ENCODE data around the gene DYNLT1. TPM values are rescaled to one million over a fixed set of nuclear protein-coding genes. Genes with fewer than 3 reads are reported as not detected.

The DYNLT1 gene
- polyA plus RNA-seq, 2 of the 4 experiments (the other 2 are of a cell fraction): 130 to 174 TPM

DNA sequence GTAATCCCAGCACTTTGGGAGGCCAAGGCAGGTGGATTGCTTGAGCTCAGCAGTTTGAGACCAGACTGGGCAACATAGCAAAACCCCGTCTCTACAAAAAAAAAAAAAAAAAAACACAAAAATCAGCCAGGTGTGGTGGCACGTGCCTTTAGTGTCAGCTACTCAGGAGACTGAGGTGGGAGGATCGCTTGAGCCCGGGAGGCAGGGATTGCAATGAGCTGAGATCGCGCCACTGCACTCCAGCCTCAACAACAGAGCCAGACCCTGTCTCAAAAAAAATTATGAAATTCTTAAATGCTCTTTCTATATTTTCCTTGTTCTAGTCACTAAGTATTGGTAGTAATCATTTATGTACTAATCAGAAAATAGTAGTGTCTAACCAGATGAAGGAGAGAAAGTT lies 35.9 kb upstream of the DYNLT1 start (continued):
- TF ChIP-seq, protein P1, sequence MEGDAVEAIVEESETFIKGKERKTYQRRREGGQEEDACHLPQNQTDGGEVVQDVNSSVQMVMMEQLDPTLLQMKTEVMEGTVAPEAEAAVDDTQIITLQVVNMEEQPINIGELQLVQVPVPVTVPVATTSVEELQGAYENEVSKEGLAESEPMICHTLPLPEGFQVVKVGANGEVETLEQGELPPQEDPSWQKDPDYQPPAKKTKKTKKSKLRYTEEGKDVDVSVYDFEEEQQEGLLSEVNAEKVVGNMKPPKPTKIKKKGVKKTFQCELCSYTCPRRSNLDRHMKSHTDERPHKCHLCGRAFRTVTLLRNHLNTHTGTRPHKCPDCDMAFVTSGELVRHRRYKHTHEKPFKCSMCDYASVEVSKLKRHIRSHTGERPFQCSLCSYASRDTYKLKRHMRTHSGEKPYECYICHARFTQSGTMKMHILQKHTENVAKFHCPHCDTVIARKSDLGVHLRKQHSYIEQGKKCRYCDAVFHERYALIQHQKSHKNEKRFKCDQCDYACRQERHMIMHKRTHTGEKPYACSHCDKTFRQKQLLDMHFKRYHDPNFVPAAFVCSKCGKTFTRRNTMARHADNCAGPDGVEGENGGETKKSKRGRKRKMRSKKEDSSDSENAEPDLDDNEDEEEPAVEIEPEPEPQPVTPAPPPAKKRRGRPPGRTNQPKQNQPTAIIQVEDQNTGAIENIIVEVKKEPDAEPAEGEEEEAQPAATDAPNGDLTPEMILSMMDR (IDR thresholded peaks at IDR 0.05): no peak
- no peak for TF ChIP-seq NFE2L2 (conservative IDR thresholded peaks at IDR 0.05; ENCODE audit: low read length)
- no peak for TF ChIP-seq NR3C1 (IDR thresholded peaks at IDR 0.05)
- no peak for TF ChIP-seq CEBPB (IDR thresholded peaks at IDR 0.05)
- TF ChIP-seq SREBF2 (IDR thresholded peaks at IDR 0.05): no peak
- TF ChIP-seq, protein P2, sequence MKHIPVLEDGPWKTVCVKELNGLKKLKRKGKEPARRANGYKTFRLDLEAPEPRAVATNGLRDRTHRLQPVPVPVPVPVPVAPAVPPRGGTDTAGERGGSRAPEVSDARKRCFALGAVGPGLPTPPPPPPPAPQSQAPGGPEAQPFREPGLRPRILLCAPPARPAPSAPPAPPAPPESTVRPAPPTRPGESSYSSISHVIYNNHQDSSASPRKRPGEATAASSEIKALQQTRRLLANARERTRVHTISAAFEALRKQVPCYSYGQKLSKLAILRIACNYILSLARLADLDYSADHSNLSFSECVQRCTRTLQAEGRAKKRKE (CRISPR knock-in tag; IDR thresholded peaks at IDR 0.05; ENCODE audit: low read depth): no peak
- TF ChIP-seq GATA3 (IDR thresholded peaks at IDR 0.05; ENCODE audit: borderline replicate concordance): no peak
- TF ChIP-seq EHMT2 (IDR thresholded peaks at IDR 0.05; ENCODE audit: low read depth): no peak

DNA sequence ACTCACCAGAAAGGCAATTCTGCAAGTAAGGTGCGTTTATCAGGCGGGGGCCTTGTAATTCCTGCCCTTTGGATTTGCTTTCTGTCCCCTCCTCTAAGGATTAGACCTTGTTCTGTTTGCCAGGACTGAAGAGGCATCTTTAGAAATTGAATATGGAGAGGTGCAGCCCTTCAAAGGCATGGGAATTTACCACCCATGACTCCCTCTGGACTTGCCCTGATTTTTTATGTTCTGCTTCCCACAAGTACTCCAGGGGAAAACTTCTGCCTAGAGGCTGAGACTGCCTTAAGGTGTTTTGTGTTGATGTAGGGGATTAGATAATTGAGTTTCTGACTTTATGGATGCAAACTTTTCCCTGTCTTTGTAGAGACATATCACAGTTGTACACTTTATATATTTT lies 35.5 kb upstream of the DYNLT1 start:
- Histone ChIP-seq H3K4me3 (no peak overlapping the region), H3K27ac (no peak overlapping the region), H3K9me3 (no peaks in the 10 kb centered on the region), H3K4me1 (no peaks in the 10 kb centered on the region), H3K4me2 (no peak overlapping the region)
- ChIA-PET CTCF (interaction anchor here (0.6 to 1.1 kb wide), 3 partner anchors 11 to 459 kb away, joined by 3 to 4 read pairs (median 3); no protein-coding TSS in a partner anchor), POLR2A (no interaction called here)
- no peak for ATAC-seq
- DNase-seq (ENCODE audit: low read depth in 1 of 2, low spot score in 1 of 2): no peak
- no peak for FAIRE-seq
- WGBS (ENCODE audit: missing lambda C conversion rate): 89% methylated on average over 2 of the region's 2 CpGs
- no peak for TF ChIP-seq RAD21 (conservative IDR thresholded peaks at IDR 0.05 in 1 of 2, IDR thresholded peaks at IDR 0.05 in 1 of 2)
- TF ChIP-seq POLR2AphosphoS2 (conservative IDR thresholded peaks at IDR 0.05; ENCODE audit: low read length): no peak
- no peak for TF ChIP-seq HEYL (CRISPR knock-in tag; IDR thresholded peaks at IDR 0.05)
- no peak for TF ChIP-seq RCOR1 (IDR thresholded peaks at IDR 0.05; ENCODE audit: low read depth, low read length)
- TF ChIP-seq, protein P1 (IDR thresholded peaks at IDR 0.05): no peak
- TF ChIP-seq SMC3 (IDR thresholded peaks at IDR 0.05): no peak
- no peak for TF ChIP-seq EHMT2 (IDR thresholded peaks at IDR 0.05; ENCODE audit: low read depth)
- no peak for TF ChIP-seq EHF (CRISPR knock-in tag; IDR thresholded peaks at IDR 0.05)
- TF ChIP-seq KDM5A (IDR thresholded peaks at IDR 0.05): no peak

DNA sequence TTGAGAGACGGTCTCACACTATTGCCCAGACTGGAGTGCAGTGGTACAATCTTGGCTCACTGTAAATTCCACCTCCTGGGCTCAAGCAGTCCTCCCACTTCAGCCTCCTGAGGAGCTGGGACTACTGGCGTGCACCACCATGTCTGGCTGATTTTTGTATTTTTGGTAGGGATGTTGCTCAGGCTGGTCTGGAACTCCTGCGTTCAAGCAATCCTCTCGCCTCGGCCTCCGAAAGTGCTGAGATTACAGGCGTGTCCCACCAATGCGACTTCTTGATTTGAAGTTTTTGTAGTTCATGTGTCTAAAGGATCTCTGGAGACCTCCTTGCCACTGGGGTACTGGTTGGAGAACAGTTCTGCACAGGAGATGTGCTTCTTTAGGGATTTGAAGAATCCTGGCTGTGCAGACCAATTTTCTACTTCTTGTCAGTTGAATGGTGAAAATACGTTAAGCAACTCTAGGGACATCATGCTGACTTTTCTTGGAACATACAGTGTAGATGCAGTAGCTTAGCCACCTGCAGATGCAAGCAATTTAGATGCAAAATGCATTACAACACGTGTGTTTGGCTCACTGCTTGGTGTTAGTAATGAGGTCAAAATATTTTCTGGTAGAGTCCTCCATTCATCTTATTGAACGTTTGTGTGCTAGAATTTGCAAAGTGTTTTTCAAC lies 33.5 kb upstream of the DYNLT1 start:
- TF ChIP-seq TP53 (CRISPR knock-in tag; IDR thresholded peaks at IDR 0.05) (no peak), HOXB5 (CRISPR knock-in tag; IDR thresholded peaks at IDR 0.05) (no peak), SMC3 (IDR thresholded peaks at IDR 0.05) (no peak), ESRRA (IDR thresholded peaks at IDR 0.05; ENCODE audit: borderline replicate concordance, low read length) (no peak), MAFK (IDR thresholded peaks at IDR 0.05; ENCODE audit: partially characterized antibody) (no peak)
- TF ChIP-seq, protein P3, sequence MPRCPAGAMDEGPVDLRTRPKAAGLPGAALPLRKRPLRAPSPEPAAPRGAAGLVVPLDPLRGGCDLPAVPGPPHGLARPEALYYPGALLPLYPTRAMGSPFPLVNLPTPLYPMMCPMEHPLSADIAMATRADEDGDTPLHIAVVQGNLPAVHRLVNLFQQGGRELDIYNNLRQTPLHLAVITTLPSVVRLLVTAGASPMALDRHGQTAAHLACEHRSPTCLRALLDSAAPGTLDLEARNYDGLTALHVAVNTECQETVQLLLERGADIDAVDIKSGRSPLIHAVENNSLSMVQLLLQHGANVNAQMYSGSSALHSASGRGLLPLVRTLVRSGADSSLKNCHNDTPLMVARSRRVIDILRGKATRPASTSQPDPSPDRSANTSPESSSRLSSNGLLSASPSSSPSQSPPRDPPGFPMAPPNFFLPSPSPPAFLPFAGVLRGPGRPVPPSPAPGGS (IDR thresholded peaks at IDR 0.05): no peak
- TF ChIP-seq, protein P4, sequence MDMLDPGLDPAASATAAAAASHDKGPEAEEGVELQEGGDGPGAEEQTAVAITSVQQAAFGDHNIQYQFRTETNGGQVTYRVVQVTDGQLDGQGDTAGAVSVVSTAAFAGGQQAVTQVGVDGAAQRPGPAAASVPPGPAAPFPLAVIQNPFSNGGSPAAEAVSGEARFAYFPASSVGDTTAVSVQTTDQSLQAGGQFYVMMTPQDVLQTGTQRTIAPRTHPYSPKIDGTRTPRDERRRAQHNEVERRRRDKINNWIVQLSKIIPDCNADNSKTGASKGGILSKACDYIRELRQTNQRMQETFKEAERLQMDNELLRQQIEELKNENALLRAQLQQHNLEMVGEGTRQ (IDR thresholded peaks at IDR 0.05): no peak
- TF ChIP-seq, protein P1 (IDR thresholded peaks at IDR 0.05): no peak
- TF ChIP-seq, protein P5, sequence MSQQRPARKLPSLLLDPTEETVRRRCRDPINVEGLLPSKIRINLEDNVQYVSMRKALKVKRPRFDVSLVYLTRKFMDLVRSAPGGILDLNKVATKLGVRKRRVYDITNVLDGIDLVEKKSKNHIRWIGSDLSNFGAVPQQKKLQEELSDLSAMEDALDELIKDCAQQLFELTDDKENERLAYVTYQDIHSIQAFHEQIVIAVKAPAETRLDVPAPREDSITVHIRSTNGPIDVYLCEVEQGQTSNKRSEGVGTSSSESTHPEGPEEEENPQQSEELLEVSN (IDR thresholded peaks at IDR 0.05; ENCODE audit: borderline replicate concordance, low read depth): no peak
- no peak overlapping the region for H3K27ac ChIP-seq
- ATAC-seq: no peak
- no peak overlapping the region for H3K4me3 ChIP-seq
- ChIA-PET CTCF (interaction anchor here (0.8 kb wide), 1 partner anchor 10 kb away, joined by 5 read pairs; no protein-coding TSS in a partner anchor), POLR2A (no interaction called here)
- whole genome bisulfite sequencing (ENCODE audit: missing lambda C conversion rate): 71% methylated on average over 11 of the region's 11 CpGs
- FAIRE-seq: no peak
- H3K9me3 ChIP-seq: no peaks in the 10 kb centered on the region
- DNase-seq (ENCODE audit: low read depth in 1 of 2, low spot score in 1 of 2): no peak
- H3K4me2 ChIP-seq: no peak overlapping the region
- H3K4me1 ChIP-seq: no peaks in the 10 kb centered on the region

Data from A549 (cell line).